GM18508 (cell line): Measurements from ENCODE around the gene TEAD3.
A peak's percentile ranks its signal among the peaks of the same experiment; 100 is the strongest.
"Not testable (repeated sequence)": the region's sequence is repeated elsewhere in the genome, so short reads cannot be mapped to it uniquely, and the experiment has no call there.

Experiments used
- ATAC-seq: cut with Tn5 transposase; IDR thresholded peaks from one replicate; pipeline ENCODE4 v1.9.1; 2021; ENCODE audit warnings: moderate number of reproducible peaks; ENCODE audit not compliant: insufficient read depth, unreplicated experiment

Gene TEAD3

DNA sequence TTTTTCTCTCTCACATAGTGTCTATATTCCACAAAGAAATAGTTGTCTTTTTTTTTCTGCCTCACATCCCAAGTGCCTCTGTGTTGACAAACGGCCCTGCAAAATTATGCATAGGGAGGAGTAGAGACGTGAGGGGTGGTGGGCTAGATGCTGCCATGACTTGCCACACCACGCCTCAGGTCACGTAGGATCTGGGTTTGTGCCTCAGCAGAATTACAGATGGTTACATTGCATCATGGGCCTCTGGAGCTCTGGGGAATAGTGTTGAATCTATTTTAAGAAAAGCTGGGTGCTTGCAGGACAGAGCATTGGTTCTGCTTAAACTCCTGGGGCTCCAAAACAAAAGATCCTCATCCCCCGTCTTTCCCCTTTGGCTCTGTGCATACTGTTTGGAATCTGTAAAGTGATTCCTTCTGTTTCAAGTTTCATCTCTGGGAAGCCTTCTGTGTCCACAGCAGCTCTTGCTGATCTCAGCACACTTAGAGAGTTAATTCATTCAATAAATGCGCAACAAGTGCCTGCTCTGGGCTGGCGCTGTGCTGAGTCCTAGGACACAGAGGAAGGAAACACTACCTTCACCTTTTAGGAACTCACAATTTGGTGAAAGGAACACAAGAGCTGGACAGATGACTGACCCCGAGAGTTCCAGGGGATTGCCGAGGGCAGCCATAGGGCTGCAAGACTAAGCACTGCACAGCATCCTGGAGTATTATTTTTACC is 42.3 kb downstream of the TEAD3 start:
- ATAC-seq: no peak

GRCh38 chr6:35453236-35453635 is 43.6 kb downstream of the TEAD3 start:
- no peak for ATAC-seq

GRCh38 chr6:35452183-35453090 is 44.4 kb downstream of the TEAD3 start, which contains the start of gene FANCE:
Gene FANCE (plus strand): TSS chr6:35452338. CDS start chr6:35452546, 208 bp downstream.
- ATAC-seq: peak; percentile 51

GRCh38 chr6:35451354-35452182 is 45.3 kb downstream of the TEAD3 start:
- ATAC-seq: no peak

GRCh38 chr6:35449287-35449881 is 47.5 kb downstream of the TEAD3 start:
- ATAC-seq: no peak

DNA sequence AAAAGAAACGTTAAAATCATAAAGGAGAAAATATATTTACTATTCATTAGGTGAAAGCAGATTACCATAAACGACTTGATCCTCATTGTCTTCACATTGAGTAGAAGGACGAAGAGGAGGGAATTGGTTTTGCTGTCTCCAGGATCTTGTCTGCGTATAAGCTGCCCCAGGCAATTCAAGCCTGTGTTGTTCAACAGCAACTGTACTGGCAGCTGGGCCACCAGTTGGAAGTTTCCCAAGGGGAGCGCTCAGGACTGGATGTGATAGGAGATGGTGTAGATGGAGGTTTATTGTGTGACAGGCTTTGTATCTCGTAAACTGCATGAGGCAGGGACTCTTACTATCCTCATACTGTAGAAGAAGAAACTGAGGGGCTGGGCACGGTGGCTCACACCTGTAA is 48.7 kb downstream of the TEAD3 start:
- ATAC-seq: no peak

DNA sequence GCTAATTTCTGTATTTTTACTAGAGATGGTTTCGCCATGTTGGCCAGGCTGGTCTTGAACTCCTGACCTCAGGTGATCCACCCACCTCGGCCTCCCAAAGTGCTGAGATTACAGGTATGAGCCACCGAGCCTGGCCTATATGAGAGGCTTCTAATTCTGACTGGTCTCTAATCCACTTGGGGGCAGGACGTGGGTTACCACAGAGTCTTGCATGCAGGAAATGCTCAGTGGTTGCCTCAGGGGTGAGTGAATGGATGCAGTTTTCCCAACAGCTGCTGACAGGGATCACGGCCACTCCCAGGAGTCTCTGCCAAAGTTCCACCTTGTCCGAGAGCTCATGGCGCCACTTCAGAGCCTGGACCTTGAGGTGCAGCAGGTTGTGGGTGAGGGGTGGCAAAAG is 51.2 kb downstream of the TEAD3 start:
- ATAC-seq: no peak

- ATAC-seq: no peak
These were observed 53.4 kb downstream of the TEAD3 start for GRCh38 chr6:35443341-35444030.

DNA sequence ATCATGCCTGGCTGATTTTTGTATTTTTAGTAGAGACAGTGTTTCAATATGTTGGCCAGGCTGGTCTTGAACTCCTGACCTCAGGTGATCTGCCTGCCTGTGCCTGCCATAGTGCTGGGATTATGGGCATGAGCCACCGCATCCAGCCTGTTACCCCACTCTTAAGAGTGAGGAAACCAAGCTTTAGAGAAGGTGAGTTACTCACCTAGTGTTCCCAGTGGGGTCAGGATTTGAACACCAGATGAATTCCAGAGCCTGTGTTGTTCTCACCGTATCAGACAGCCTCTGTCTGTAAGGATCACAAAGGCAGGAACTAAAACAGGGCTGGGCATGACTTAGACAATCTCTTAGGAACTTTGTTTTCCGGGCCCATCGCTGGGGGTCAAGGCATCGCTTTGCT is 54.2 kb downstream of the TEAD3 start:
- no peak for ATAC-seq

GRCh38 chr6:35441642-35442041 is 55.2 kb downstream of the TEAD3 start:
- no peak for ATAC-seq

DNA sequence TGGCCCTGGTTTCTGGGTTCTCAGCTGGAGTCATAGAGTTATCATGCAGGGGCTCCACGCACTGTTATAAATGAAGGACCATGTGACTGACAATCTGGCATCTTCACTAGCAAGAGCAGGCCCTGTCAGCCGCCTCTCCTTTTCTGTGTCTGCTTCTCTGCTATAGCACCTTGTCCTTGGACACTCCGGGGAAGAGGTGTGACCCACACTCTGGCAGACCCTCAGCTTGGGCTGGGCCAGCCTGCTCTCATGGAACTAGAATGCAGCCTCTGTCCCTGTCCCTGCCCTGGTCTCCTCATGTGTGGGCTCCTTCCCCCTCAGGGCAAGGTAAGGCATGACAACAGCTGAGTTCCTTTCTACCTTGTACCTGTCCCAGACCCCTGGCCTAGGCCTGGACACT is 55.7 kb downstream of the TEAD3 start:
- no peak for ATAC-seq

- ATAC-seq: no peak
These were observed 57.6 kb downstream of the TEAD3 start for GRCh38 chr6:35439308-35439707.

DNA sequence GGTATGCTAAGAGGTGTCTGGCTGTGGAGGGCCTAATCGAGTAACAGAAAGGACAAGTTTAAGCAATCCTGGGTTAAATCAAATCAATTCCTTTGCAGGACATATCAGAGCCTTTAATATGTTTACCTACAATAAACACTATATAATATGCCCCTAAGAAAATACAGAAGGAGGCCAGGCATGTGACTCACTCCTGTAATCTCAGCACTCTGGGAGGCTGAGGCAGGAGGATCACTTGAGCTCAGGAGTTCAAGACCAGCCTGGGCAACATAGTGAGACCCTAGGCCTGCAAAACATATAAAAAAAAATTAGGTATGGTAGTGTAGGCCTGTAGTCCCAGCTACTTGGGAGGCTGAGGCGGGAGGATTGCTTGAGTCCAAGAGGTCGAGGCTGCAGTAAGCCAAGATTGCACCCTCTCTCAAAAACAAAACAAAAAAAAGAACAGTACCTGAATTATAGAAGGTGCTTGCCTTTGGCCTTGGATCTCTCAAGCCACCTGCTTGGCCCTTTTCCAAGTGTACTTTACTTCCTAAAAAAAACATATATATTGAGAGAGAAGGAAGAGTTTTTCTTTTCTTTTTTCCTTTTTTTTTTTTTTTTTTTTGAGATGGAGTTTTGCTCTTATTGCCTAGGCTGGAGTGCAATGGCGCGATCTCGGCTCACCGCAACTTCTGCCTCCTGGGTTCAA is 58.4 kb downstream of the TEAD3 start:
- not testable (repeated sequence) for ATAC-seq

- no peak for ATAC-seq
These were observed 60.6 kb downstream of the TEAD3 start for GRCh38 chr6:35436071-35436857.

GRCh38 chr6:35435074-35435837 is 61.6 kb downstream of the TEAD3 start:
- no peak for ATAC-seq

DNA sequence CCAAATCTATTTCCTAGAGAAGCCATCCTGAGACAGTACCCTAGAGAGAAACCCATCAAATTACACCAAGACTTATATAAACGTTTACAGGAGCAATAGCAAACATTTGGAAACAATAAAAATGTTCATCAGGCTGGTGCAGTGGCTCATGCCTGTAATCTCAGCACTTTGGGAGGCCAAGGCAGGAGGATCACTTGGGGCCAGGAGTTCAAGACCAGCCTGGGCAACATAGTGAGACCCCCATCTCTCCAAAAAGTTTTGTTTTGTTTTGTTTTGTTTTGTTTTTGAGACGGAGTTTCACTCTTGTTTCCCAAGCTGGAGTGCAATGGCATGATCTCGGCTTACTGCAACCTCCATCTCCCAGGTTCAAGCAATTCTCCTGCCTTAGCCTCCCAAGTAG is 64.2 kb downstream of the TEAD3 start:
- not testable (repeated sequence) for ATAC-seq

GRCh38 chr6:35432291-35432690 is 64.6 kb downstream of the TEAD3 start:
- ATAC-seq: no peak

DNA sequence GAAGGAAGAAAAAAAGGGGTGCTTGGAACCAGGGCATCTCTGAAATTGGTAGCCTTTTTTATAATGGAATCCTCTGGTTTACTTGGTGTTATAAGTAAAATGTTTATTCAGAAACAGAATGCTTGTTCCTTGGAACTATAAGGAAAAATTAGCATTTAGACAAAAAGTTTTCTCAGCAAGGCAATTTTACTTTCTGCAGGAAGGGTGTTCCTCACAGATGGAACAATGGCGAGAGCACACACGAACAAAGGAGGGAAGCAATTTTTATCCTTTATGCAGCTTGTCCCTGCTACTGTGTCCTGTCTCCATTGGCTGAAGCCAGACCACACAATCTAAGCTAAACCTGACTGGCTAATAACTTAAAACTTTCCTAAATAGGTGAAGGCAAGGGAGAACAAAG is 67.4 kb downstream of the TEAD3 start:
- no peak for ATAC-seq
